Left ventricle myocardium superior (tissue), 1 donor: ENCODE measurements around the gene SINHCAF. TPM values are rescaled to one million over a fixed set of nuclear protein-coding genes. Genes with fewer than 3 reads are reported as not detected.
"Not testable (repeated sequence)": the region's sequence is repeated elsewhere in the genome, so short reads cannot be mapped to it uniquely, and the experiment has no call there.

ENCODE experiments used
- ATAC-seq: fragments of 200-7000 bp; cut with Tn5 transposase; one replicate; pipeline ENCODE4 v1.9.1; 2020; ENCODE audit warnings: mild to moderate bottlenecking, moderate library complexity
- DNase-seq: peaks from one replicate; pipeline ENCODE4 v3.0.0-alpha.2; 2020
- intact Hi-C: fragments of 100-400 bp; cut with micrococcal nuclease; formaldehyde crosslinking; loops from one replicate; pipeline ENCODE4 v1.11.0; 2022
- long read RNA-seq: library from polyadenylated mRNA; unstranded; transcript quantifications from one replicate; pipeline ENCODE4 v2.0.0, GENCODE V29; 2021
- total RNA-seq: library from RNA; stranded (reverse); fragmentation: NEBNext Ultra II Directional; extraction: Animal tissue kit (Norgen Biotek cat#: 25700); gene quantifications from one replicate; pipeline ENCODE4 v1.2.1, GENCODE V29; 2021
- donor health status: DM: no; HTN: yes; CAD: no; lungs with severe emphysema.

SINHCAF gene
- total RNA-seq = 12.9 TPM
- long read RNA-seq, transcript SINHCAF-203 (6 exons, 1,555 nt) = major isoform, 10 of 14 reads
- long read RNA-seq, partial matches to known transcripts = 1 of 14 reads
- long read RNA-seq, other reads (novel, unspliced or antisense) = 1 of 14 reads

GRCh38 chr12:31325877-31326631 is at the start of gene SINHCAF:
SINHCAF (minus strand) TSS chr12:31326150; CDS start chr12:31298204, 27,946 bp downstream.
- DNase-seq (peak; percentile 100), ATAC-seq (peak; percentile 92)
- intact Hi-C loops = no loop called here

DNA sequence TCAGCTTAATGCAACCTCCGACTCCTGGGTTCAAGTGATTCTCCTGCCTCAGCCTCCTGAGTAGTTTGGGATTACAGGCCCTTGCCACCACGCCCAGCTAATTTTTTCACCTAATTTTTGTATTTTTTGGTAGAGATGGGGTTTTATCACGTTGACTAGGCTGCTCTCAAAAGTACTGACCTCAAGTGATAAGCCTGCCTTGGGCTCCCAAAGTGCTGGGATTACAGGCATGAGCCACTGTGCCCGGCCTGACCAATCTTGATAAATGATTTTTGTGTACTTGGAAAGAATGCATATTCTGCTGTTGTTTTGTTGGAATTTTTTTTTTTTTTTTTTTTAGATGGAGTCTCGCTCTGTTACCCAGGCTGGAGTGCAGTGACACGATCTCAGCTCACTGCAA is 49.5 kb upstream of the SINHCAF start:
- intact Hi-C loops, DNase-seq, ATAC-seq: not testable (repeated sequence)

- ATAC-seq = no peak
- no peak for DNase-seq
- intact Hi-C loops = no loop called here
Observed at GRCh38 chr12:31371256-31371620, 45.3 kb upstream of the SINHCAF start.

DNA sequence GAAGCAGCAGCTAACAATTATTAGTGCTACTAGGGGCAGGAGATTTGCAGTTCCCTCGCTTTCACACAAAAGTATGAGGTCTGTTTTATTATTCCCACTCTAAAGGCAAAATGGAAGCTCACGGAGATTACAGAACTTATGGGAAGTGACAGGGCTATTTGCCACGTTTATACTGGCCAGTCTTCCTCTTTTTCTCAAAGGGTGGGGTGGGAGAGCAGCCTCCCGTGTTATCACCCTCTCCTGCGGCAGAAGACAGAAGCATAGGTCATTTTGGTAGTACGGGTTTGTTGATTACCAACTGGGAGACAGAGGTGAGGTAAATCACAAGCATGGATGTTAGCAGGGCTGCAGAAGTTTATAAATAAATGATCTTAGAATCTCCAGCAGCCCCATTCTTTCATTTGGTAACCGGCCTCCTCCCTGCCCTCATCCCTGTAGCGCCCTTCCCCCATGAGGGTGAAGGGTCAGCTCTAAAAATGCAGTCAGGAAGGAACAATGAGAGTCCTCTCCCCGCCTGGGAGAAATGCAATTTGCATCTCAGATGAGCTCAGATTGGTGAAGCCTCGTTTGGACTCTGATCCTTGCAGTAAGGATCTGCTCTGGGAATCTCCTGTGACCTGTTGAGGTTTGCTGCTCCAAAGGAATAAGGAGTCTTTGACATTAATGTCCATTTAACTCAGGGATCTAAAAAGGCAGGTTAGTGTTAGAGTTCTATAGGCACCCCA is 44.7 kb upstream of the SINHCAF start:
- intact Hi-C loops = no loop called here
- ATAC-seq = peak; percentile 23
- DNase-seq = no peak

GRCh38 chr12:31369712-31370521 is 44.0 kb upstream of the SINHCAF start:
- no peak for DNase-seq
- intact Hi-C loops = no loop called here
- ATAC-seq = peak; percentile 75

DNA sequence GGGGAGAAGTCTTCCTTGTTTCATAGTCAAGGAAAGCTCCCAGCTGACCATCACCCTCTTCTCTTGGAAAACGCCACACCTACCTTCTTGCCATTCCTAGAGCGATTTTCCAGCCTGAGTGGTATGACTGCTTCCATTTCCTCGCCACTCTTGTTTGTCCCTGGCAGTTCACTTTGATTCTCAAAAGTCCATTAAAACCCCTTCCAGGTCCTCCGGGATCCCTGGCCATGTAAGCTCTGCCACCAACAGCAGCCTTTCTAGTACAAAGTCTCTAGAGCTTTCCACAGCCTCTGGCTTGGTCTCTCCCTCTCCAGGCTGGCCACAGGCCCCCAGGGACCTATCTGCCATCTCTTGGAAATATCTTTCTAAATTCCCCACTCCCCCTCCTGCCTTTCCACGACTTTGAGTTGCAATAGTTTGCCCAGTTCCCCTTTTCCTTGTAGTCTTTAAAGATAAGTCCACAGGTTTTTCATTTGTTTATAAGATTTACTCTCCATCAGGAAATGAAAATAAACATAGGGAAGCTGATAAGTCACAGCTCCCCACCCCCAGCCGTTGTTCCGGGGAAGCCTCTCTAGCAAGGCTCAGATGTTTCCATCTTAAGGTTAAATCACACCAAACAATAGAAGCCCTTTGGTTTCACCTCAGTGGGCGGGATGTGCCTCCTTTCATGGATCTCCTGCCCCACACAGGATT is 42.9 kb upstream of the SINHCAF start:
- intact Hi-C loops = no loop called here
- DNase-seq (no peak), ATAC-seq (no peak)

- no peak for ATAC-seq
- DNase-seq = no peak
- intact Hi-C loops = no loop called here
Observed at GRCh38 chr12:31366104-31366621, 40.2 kb upstream of the SINHCAF start.

GRCh38 chr12:31363831-31364230 is 37.9 kb upstream of the SINHCAF start:
- DNase-seq = no peak
- no peak for ATAC-seq
- intact Hi-C loops = no loop called here

- DNase-seq (no peak), ATAC-seq (no peak)
- intact Hi-C loops = no loop called here
Observed at GRCh38 chr12:31363416-31363809, 37.5 kb upstream of the SINHCAF start.

GRCh38 chr12:31362759-31363415 is 36.9 kb upstream of the SINHCAF start:
- intact Hi-C loops = no loop called here
- peak; percentile 44 for ATAC-seq
- no peak for DNase-seq

DNA sequence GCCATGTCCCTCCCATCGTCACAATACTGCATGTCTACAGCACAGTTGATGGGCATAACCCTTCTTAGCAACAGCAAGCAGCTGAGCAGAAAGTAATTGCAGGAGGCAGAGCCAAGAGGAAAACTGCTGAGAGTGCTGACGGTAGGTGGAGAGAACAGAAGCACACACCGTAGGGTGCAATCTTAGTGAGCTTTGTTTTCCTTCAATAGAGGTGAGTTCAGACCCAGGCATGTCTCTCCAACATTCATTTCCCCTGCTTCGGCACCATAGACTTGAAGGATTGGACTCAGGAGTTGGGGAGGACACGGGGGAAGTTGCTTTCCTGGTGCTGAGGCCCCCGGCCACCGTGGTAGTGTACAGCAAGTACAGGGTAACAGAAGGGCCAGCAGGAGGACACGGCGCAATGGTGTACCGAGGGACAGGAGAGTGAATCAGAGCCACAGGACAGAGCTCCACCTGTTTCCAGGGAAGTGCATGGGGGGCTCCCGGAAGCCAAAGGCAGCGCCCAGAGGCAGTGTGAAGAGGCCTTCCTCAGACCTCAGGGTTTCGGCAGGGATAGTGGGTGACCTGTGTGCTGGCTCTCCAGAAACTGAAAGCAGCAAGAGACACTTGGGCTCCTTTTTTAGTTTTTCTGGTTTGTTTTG is 36.3 kb upstream of the SINHCAF start:
- intact Hi-C loops = no loop called here
- ATAC-seq (no peak), DNase-seq (no peak)

DNA sequence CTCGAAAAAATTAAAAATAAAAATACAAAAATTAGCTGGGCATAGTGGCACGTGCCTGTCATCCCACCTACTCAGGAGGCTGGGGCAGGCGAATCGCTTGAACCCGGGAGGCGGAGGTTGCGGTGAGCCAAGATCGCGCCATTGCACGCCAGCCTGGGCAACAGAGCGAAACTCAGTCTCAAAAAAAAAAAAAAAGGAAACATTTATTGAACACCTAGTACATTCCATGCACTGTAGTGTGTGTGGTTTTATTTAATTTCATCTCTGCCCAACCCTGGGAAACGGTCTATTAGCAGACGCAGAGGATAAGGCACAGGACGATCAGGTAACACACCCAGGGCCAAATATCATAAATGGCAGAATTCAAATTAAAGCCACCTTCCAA is 35.8 kb upstream of the SINHCAF start:
- DNase-seq = no peak
- intact Hi-C loops = no loop called here
- no peak for ATAC-seq

DNA sequence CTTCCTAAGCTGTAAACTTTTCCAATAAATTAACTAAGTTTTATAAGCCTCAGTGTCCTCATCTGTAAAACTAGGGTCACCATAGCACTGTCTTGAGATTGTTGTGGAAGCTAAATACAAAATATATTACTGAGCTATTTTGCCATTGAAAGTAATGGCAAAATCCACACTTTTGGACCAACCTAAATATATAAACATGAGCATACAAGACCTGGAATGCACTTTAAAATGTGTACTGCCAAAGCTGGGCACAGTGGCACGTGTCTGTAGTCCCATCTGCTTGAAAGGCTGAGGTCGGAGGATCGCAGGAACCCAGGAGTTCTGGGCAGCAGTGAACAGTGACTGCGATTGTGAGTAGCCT is 29.8 kb upstream of the SINHCAF start:
- ATAC-seq = no peak
- intact Hi-C loops = no loop called here
- no peak for DNase-seq

GRCh38 chr12:31353750-31354708 is 28.1 kb upstream of the SINHCAF start:
- DNase-seq = no peak
- intact Hi-C loops = no loop called here
- peak; percentile 40 for ATAC-seq

- no peak for ATAC-seq
- intact Hi-C loops = no loop called here
- DNase-seq = no peak
Observed at GRCh38 chr12:31346267-31346666, 20.3 kb upstream of the SINHCAF start.

DNA sequence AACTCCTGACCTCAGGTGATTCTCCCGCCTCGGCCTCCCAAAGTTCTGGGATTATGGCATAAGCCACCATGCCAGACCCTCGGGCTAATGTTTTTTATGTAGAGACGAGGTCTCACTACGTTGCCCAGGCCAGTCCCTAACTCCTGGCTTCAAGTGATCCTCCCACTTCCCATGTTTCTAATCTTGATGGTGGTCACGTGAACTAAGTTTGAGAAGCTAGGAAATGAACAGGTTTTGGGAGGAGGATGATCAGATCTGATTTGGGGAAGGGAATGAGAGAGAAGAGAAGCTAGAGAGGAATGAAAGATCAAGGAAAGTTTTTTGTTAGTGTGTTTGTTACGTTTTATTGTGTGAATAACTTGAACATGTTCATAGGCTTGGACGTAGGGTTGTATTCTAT is 17.2 kb upstream of the SINHCAF start:
- ATAC-seq = no peak
- DNase-seq = no peak
- intact Hi-C loops = no loop called here

DNA sequence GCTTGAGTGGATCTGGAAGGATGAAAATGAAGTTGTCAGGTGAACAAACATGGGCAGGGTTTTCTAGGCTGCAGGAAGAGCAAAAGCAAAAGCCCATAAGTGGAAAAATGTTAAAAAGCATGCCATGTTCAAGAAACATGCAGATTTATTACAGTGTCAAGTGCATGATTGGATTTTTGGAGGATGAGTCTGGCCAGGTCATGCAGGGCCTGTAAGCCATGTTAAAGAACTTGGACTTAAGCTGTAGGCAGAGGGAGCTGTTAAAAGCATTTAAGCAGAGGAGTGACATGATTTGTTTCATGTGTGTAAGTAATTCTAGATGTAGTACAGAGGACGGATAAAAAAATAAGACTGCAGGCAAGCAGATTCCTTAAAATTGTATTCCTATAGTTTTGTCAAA is 16.3 kb upstream of the SINHCAF start:
- ATAC-seq (no peak), DNase-seq (no peak)
- intact Hi-C loops = no loop called here
